GM12892 (cell line): Measurements from ENCODE around the gene ACACB.

ENCODE experiments used
- POLR2A ChIP-seq: IDR thresholded peaks from 2 replicates; pipeline ENCODE4 v1.6.1; 2011; ENCODE audit warnings: low read depth, low read length, control low read depth
- POLR2AphosphoS5 ChIP-seq: IDR thresholded peaks from 2 replicates; pipeline ENCODE4 v1.6.1; 2011; ENCODE audit warnings: low read depth, low read length, control low read depth
- TAF1 ChIP-seq: IDR thresholded peaks from 2 replicates; pipeline ENCODE4 v1.6.1; 2011; ENCODE audit warnings: low read depth, mild to moderate bottlenecking, control low read depth, low read length, borderline replicate concordance

GRCh38 chr12:109307051-109307450, 190.7 kb downstream of the ACACB start:
- TF ChIP-seq TAF1 (no peak), POLR2A (no peak), POLR2AphosphoS5 (no peak)
